Islet of Langerhans (tissue), 1 donor: ENCODE data around the gene ANKS1A.
"Not testable (repeated sequence)": the region's sequence is repeated elsewhere in the genome, so short reads cannot be mapped to it uniquely, and the experiment has no call there.

Experiments used
- FAIRE-seq: peaks from one replicate; lab custom pipeline; 2011; peaks lifted over from hg19 to GRCh38; lab: Jason Lieb, UNC

Gene ANKS1A

GRCh38 chr6:34888874-34889555 lies at the start of gene ANKS1A:
Gene ANKS1A, plus strand, starts transcription at chr6:34889255. Its CDS starts 148 bp downstream, at chr6:34889403.
- FAIRE-seq: no peak

DNA sequence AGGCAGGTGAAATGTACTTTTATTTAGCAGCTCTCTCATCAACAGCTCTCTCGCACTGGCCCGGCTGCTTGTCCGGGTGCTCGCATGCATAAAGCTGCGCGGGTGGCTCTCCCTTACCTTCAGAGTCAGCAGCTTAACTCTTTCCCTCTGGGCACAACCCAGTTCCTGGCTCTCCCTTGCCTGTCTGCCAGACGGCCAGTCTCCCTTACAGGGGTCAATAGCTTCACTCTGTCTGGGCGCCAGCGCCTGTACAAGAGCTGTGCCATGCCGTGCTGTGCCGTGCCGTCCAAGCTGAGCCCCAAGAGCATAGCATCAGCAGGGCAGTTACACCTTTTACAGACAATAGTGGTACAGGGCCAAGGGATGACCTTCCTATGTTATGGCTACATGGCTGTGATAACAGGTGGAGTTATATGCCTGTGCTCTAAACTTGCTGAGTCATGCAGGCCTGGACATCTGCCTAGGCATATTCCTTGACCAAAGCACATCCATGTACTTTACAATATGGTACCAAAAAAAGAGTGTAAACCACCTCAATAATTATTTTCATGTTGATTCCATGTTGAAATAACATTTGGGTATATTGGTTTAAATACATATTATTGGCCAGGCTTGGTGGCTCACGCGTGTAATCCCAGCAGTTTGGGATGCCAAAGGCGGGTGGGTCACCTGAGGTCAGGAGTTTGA lies 49.2 kb upstream of the ANKS1A start:
- FAIRE-seq: no peak

GRCh38 chr6:34849066-34849465 lies 40.0 kb upstream of the ANKS1A start:
- not testable (repeated sequence) for FAIRE-seq

GRCh38 chr6:34851361-34851760 lies 37.7 kb upstream of the ANKS1A start:
- no peak for FAIRE-seq

DNA sequence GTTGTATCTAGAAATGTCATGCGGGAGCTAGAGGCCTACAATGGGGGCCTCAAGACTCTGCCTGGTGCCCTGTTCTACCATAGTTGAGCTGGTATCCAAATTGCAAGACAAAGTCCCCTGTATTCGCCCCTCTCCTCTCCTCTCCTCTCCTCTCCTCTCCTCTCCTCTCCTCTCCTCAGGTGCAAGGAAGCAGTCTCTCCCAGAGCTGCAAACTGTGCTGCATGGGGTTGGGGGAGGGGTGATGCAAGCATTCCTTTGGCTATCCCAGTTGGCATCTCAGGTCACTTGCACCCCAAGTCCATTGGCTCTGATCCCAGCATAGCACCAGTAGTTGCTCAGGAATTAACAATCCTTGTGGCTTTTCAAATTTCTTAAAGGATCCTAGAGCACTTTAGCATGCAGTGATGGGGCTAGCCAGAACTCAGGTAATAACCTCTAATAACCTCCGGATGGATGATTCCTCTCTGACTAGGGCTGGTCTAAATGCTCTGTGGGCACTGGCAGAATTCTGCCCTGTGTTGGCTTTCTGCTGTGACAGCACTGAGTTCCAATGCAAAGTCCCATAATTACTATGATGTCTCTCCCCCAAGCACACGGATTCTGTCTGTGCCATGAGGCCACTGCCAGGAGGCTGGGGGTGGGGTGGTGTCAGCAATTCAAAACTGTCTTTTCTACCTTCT lies 36.5 kb upstream of the ANKS1A start:
- no peak for FAIRE-seq

DNA sequence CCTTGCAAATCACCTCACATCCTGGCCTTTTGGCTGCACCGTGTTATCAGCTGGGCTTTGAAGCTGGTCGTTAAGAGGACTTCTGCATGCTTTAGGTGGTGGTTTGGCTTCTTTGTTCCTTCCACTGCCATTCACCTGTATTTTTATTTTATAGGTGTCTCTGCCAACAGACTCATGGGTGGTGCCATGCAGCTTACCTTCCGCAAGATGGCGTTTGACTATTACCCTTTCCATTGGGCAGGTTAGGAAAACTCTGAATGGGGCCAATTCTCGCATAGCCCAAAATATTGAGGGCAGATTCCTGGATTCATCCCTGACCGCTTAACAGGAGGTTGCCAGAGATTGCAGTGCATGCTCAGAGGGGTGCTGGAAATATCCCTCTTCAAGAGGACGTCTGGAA lies 33.6 kb upstream of the ANKS1A start:
- no peak for FAIRE-seq

GRCh38 chr6:34858681-34859080 lies 30.4 kb upstream of the ANKS1A start:
- no peak for FAIRE-seq

- no peak for FAIRE-seq
Observed at GRCh38 chr6:34859951-34860350, 29.1 kb upstream of the ANKS1A start.

GRCh38 chr6:34860776-34861175 lies 28.3 kb upstream of the ANKS1A start:
- FAIRE-seq: no peak

DNA sequence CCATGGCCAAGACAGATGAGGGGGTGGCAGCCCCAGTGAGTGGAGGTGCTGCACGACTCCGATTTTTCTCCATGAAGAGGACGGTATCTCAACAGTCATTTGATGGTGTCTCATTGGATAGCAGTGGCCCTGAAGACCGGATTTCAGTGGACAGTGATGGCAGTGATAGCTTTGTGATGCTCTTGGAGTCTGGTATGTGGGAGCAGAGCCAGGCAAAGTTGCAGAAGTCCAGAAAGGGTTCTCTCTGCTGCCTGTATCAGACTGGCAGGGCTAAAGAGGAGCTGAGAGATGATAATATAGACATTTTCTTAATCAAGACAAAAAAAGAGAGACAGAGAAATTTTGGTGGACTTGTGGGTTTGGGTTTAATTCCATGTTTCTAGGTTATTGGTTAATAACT lies 25.0 kb upstream of the ANKS1A start:
- FAIRE-seq: no peak

DNA sequence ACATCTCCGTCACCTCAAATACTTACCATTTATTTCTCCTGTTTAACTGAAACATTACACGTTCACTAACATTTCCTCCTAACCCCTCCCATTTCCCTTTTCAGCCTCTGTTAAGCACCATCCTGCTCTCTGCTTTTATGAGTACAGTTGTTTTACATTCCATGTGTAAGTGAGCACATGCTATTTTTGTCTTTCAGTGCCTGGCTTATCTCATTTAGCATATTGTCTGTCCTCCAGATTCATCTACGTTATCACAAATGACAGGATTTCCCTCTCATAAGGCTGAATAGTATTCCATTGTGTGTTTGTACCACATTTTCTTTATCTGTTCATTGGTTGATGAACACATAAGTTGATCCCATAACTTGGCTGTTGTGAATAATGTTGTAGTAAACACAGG lies 23.9 kb upstream of the ANKS1A start:
- no peak for FAIRE-seq

GRCh38 chr6:34866509-34866908 lies 22.5 kb upstream of the ANKS1A start:
- no peak for FAIRE-seq

- FAIRE-seq: no peak
Observed at GRCh38 chr6:34867484-34867883, 21.6 kb upstream of the ANKS1A start.

- FAIRE-seq: no peak
Observed at GRCh38 chr6:34871853-34872252, 17.2 kb upstream of the ANKS1A start.

DNA sequence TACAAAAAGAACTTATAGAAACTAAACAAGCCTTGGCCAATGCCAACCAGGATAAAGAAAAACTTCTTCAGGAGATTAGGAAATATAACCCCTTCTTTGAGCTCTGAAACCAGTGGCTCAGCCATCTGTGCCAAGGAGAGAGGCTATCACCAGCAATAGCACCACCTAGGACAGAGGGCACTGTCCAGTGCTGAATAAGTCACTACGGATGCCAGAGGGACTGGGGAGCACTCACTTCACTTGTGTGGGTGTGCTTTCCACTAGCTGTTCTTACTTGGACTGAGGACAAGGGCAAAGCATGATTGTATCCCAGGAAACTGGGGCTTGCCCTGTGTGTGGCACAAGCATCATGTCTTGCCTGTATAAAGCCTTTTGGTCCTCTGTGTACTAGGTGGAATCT lies 16.7 kb upstream of the ANKS1A start:
- no peak for FAIRE-seq

DNA sequence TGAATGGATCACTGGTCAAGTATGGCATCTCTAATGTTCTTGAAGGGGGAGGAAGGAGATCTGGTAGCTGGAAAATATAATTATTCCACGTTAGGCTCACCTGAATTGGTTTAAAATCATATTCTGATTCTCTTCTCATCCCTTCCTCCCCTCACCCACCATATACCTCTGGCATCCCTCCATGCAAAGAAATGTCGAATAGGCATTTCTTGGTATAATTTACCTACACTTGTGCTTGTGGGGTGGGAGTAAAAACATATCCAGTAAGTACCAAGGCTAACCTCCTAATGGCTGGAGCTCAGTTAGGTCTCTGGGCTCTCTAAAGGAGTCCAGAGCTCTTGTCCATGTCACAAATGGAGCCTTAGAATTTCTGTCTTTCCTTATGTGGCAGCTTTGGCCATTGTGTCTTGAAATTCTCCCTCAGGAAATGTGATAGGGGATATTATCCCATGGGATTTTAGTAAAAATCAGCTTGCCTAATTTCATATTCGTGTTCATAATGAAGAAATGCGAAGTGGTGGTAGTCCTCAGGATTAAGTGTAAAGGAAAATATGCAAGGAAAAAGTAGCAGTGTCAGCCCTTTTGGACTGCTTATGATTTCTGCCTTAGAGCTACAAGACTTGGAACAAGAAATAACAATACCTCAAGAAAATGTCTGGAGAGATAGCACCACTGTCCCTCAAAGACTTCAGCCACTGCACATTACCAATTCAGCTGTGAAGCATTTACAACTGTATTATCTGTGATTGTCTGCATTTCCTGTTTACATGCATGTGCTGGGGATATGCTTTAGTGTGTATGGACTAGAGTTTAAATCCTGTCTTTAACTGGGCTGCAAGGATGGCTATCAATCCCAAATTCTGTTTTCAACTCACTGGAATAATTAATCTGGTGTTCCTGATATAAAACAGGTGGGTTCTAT lies 13.5 kb upstream of the ANKS1A start:
- no peak for FAIRE-seq

DNA sequence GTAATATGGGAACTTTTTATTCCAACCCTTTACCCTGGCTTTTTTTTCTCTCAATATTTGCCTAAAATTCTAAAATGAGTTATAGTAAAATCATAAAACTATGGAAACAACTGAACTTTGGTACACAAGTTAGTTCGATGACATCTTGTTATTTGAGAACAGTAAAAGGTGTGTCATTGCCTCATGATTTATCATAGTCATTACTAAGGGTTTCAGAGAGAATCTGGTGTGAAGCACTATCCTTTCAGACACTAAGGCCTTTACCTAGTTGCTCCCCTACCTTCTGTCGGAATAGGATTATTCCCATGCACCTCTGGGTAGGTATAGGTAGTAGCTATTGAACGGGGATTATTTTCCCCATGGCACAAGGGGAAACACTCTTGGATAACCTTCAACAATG lies 12.6 kb upstream of the ANKS1A start:
- no peak for FAIRE-seq

DNA sequence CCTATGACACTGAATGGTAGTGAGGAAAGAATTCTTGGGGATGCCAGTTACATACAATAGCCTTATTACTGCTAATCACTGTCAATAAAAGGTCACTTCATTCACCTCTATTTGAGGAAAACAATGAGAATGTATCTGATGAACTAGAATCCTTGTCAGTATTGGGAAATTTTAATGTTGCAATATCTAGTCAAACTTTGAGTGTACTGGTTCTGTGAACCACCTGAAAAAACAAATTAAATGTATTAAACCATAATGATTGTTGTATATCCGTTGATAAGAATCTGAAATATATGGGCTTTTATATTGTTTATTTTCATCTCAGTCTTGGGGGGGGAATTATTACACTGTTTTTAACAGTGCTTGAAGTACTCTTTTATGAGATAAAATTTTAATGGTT lies 11.8 kb upstream of the ANKS1A start:
- no peak for FAIRE-seq

GRCh38 chr6:34877869-34878485 lies 11.1 kb upstream of the ANKS1A start:
- no peak for FAIRE-seq

- FAIRE-seq: not testable (repeated sequence)
Observed at GRCh38 chr6:34884073-34884472, 5.0 kb upstream of the ANKS1A start.

DNA sequence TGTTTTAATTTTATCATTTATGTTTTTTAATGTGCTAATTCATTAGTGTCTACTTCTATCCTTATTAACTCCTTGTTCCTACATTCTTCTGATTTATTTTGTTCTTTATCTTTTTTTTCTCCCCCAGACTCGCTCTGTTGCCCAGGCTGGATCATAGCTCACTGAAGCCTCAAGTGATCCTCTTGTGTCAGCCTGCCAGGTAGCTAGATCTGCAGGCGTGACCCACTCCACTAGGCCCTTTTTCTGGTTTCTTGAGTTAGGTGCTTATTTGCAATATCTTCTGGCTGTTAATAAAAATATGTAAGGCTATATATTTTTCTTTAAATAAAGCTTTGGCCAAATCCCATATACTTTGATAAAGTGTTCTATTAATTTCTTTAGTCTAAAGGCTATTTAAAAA lies 4.1 kb upstream of the ANKS1A start:
- FAIRE-seq: no peak

GRCh38 chr6:34885837-34886236 lies 3.2 kb upstream of the ANKS1A start:
- FAIRE-seq: not testable (repeated sequence)
